Left lobe of liver (tissue), 2 donors: Measurements from ENCODE around the gene SENP7. TPM values are rescaled to one million over a fixed set of nuclear protein-coding genes. Genes with fewer than 3 reads are reported as not detected.
"Not testable (repeated sequence)": the region's sequence is repeated elsewhere in the genome, so short reads cannot be mapped to it uniquely, and the experiment has no call there.

Source experiments
- ATAC-seq: fragments of 200-7000 bp; cut with Tn5 transposase; one replicate; pipeline ENCODE4 v1.9.1; 2020; ENCODE audit warnings: mild to moderate bottlenecking, moderate library complexity
- DNase-seq: peaks from one replicate; pipeline ENCODE4 v3.0.0-alpha.2; 2020; ENCODE audit warnings: low spot score
- total RNA-seq: library from RNA; stranded (reverse); gene quantifications from one replicate; pipeline ENCODE4 v1.2.1, GENCODE V29; 2021
- donor health status: DM: no; HTN: no; CAD: no; lungs with moderate emphysema.
- donor health status: DM: no; HTN: yes; CAD: no.

The SENP7 gene
- total RNA-seq, 1 donor from 2014 or later: 3.6 TPM

GRCh38 chr3:101464235-101464634 lies 48.8 kb downstream of the SENP7 start:
- DNase-seq (no peak), ATAC-seq (no peak)

DNA sequence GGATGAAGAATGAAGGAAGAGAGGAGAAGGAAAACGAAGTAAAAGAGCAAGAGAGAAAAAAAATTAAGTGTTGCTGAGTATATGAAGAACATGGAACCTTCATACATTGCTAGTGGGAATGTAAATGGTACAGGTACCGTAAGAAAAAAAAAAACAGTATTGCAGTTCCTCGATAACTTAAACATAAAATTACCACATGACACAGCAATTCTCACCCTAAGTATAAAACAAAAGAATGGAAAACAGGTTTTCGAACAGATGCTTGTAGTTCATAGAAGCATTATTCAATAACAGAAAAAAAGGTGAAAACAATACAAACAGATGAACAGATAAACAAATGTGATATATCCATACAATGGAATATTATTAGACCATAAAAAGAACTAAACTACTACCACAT lies 51.6 kb downstream of the SENP7 start:
- no peak for DNase-seq

DNA sequence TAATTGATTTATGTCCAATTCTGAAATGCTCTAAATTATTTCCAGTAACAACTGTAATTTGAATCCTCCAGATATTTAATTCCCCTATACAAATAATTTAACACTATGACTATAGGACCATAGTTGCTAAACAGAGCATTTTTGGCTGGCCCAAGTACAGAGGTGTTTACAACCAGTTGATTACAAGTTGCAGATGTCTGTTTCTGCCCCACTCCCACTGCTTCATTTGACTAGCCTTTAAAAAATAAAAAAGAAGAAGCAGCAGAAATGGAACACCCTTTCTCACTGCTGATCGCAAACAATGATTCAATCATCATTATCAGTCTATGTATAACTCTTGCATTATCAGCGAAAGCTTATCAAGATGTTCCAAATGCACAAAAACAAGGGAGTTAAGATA lies 54.6 kb downstream of the SENP7 start:
- ATAC-seq (no peak), DNase-seq (no peak)

More for the DNA sequence above, 51.6 kb downstream of the SENP7 start:
- ATAC-seq: no peak

- ATAC-seq (no peak), DNase-seq (no peak)
These were observed 58.4 kb downstream of the SENP7 start for GRCh38 chr3:101454629-101455028.

DNA sequence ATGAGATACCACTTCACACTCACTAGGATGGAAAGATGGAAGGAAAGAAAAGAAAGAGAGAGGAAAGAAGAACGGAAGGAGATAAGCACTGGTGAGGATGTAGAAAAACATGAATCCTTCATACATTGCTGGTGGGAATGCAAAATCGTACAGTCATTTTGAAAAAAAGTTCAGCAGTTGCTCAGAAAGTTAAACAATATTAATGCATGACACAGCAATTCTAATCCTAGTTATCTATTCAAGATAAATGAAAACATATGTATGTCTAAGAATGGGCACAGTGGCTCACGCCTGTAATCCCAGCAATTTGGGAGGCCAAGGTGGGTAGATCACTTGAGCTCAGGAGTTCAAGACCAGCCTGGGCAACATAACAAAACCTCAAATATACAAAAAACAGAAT lies 59.1 kb downstream of the SENP7 start:
- ATAC-seq: no peak
- DNase-seq: no peak

- not testable (repeated sequence) for ATAC-seq, DNase-seq
These were observed 74.4 kb downstream of the SENP7 start for GRCh38 chr3:101438641-101439040.

GRCh38 chr3:101433652-101434051 lies 79.4 kb downstream of the SENP7 start:
- DNase-seq (no peak), ATAC-seq (no peak)

- no peak for ATAC-seq
These were observed 88.8 kb downstream of the SENP7 start for GRCh38 chr3:101423984-101424888.

DNA sequence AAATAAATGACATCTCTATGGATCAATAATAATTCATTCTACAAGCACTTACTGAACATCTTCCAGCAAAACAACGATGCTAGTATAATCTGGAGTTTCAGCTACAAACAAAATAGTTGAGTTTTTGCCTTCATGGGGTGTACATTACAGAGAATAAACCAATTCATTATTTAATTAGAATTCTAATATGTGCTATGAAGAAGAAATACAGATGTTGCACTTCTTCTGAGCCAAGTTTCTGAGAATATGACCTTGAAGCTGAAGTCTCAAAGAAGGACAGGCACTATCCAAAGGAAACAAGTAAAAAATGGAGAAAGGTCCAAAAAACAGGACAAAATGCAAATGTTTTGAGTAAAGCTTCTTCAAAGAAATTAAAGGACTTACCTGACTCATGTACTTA lies 94.2 kb downstream of the SENP7 start:
- ATAC-seq: no peak
- DNase-seq: no peak

More at GRCh38 chr3:101423984-101424888, 88.8 kb downstream of the SENP7 start:
- DNase-seq: no peak

DNA sequence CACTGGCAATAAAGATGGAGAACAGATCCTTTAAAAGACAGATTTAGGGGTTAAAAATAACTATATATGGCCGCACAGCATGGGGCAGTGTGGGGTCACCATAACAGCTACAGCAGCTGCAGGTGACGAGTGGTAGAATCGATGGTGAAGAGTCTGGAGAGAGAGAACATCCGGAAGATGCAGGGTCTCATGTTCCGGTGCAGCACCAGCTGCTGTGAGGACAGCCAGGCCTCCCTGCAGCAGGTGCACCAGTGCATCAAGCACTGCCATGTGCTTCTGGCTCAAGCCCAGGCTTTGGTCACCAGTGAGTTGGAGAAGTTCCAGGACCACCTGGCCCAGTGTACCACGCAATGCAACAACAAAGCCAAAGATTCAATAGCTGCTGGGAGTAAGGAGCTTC lies 98.9 kb downstream of the SENP7 start:
- ATAC-seq: no peak

DNA sequence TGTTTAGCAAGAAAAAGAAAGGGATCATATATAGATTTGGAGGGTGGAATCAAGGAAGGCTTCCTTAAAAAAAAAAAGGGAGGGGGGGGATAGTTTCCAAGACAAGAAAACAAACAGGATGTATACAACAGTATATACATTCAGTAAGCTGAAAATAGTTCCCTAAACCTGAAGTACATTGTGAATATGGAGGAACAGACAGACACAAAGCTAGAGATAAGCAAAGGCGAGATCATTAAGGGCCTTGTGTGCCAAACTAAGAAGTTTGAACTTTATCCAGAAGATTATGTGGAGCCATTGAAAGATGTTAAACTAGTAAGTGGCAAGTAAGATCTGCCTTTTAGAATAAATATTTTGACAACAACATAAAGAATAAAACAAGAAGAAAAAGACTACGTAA lies 99.4 kb downstream of the SENP7 start:
- no peak for ATAC-seq
- no peak for DNase-seq

More for the DNA sequence above, 98.9 kb downstream of the SENP7 start:
- no peak for DNase-seq

DNA sequence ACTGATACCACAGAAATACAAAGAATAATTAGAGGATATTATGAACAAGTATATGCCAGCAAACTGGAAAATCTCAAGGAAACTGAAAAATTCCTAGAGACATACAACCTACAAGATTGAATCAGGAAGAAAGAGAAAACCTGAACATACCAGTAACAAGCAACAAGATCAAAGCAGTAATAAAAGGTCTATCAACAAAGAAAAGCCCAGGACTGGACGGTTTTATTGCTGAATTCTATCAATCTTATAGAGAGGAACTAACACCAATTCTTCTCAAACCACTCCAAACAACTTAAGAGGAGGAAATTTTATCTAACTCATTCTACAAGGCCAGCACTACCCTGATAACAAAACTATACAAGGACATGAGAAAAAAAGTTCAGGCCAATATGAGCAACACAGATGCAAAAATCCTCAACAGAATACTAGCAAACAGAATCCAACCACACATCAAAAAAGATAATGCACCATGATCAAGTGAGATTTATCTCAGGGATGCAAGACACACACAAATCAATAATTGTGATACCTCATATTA lies 121.5 kb downstream of the SENP7 start:
- no peak for ATAC-seq
- no peak for DNase-seq

- no peak for ATAC-seq
These were observed 124.3 kb downstream of the SENP7 start for GRCh38 chr3:101388706-101389105.

GRCh38 chr3:101387351-101387750 lies 125.7 kb downstream of the SENP7 start:
- ATAC-seq: no peak
- DNase-seq: no peak

More at GRCh38 chr3:101388706-101389105, 124.3 kb downstream of the SENP7 start:
- no peak for DNase-seq

GRCh38 chr3:101384426-101384825 lies 128.6 kb downstream of the SENP7 start:
- no peak for DNase-seq
- no peak for ATAC-seq

DNA sequence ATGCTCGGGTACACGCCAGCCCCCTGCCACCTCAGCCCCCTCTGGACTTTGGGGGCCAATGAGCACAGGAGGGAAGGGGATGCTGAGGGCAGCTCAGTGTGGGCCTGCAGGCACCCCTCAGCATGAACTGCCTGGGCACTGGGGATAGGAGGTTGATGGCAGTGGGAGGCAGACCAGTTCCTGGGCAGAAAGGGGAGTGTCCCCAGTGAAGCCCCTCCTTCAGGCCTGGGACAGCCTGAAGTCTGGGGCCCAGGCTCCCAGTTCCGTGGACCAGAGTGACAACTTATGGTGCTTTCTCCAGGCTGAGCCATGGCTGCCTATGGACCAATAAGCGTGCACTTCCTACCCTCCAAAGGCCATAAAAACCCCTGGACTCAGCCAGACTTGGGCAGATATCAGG lies 129.4 kb downstream of the SENP7 start:
- DNase-seq (no peak), ATAC-seq (no peak)

- DNase-seq: no peak
- no peak for ATAC-seq
These were observed 129.8 kb downstream of the SENP7 start for GRCh38 chr3:101383156-101383575.

- no peak for DNase-seq
- ATAC-seq: peak; percentile 77
These were observed 131.2 kb downstream of the SENP7 start for GRCh38 chr3:101381809-101382208.

DNA sequence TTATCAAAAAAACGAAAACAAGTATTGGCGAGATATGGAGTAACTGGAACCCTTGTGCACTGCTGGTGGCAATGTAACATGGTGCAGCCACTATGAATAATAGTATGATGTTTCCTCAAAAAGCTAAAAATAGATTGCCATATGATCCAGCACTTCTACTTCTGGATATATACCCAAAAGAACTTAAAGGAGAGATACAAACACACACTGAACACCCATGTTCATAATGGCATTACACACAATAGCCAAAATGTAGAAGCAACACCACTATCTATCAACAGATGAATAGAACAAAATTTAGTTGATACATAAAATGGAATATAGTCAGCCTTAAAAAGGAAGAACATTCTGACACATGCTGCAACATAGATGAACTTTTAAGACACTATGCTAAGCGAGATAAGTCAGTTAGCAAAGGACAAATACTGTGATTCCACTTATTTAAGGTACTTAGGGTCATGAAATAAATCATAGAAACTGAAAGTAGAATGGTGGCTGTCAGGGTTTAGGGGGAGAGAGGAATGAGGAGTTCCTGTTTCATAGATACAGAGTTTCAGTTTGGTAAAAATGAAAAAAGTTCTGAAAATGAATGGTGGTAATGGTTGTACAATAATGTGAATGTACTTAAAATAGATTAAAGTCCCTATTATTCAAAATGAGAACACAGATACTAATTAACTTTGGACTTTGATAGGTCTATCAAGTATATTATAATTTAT lies 133.2 kb downstream of the SENP7 start:
- DNase-seq (no peak), ATAC-seq (no peak)

DNA sequence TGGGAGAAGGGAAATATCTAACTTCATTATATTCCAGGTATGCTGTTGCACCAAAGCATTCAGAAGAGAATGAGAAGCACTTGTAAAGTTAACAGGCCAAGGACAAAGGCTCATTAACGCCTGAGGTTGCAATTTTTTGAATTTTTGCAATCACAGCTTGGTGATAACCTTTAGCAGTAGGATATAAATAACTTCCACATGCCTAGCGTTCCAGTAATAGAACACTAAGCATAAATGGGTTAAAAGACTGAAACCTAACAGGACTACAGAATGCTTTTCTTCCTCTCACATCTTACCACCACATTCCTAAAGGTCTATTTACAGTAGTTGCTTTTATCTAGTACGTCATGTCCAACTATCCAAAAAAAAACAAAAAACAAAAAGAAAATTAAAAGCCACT lies 135.2 kb downstream of the SENP7 start:
- ATAC-seq (no peak), DNase-seq (no peak)

GRCh38 chr3:101377209-101377608 lies 135.8 kb downstream of the SENP7 start:
- ATAC-seq (no peak), DNase-seq (no peak)

GRCh38 chr3:101375586-101375985 lies 137.4 kb downstream of the SENP7 start:
- DNase-seq (no peak), ATAC-seq (no peak)
